Motor neuron (in vitro differentiated cells): ENCODE results near the gene SYNGR3. TPM values are rescaled to one million over a fixed set of nuclear protein-coding genes. Genes with fewer than 3 reads are reported as not detected.

Experiments used
- ATAC-seq, 8 experiments: fragments of 200-7000 bp; cut with Tn5 transposase; replicated peaks in 6 of 8; 2 replicates each; pipeline ENCODE4 v1.8.0; 2021; ENCODE audit warnings: mild to moderate bottlenecking in 8 of 8, moderate library complexity in 8 of 8
- H3K27ac ChIP-seq, 2 donors: fragments of 250-450 bp; sonication (Bioruptor Pico); 2 replicates each; pipeline ENCODE4 v1.9.0; 2021; ENCODE audit warnings: antibody characterized with exemption in 2 of 2, mild to moderate bottlenecking in 2 of 2, moderate library complexity in 1 of 2
- H3K4me1 ChIP-seq, 2 donors: fragments of 250-450 bp; sonication (Bioruptor Pico); replicated peaks in 1 of 2; 2 replicates each; pipeline ENCODE4 v1.6.1; 2021; ENCODE audit warnings: antibody characterized with exemption in 2 of 2, mild to moderate bottlenecking in 2 of 2, moderate library complexity in 1 of 2
- H3K4me3 ChIP-seq, 5 donors: fragments of 250-450 bp; sonication (Bioruptor Pico); 2 replicates each; pipeline ENCODE4 v1.9.0; 2021; ENCODE audit warnings: antibody characterized with exemption in 5 of 5, mild to moderate bottlenecking in 5 of 5, moderate library complexity in 4 of 5
- WGBS, 10 experiments: fragments of 450-650 bp; shearing (Covaris generic); methylation state at CpG; one replicate each; pipeline ENCODE4 v1.0.0; 2022; 5-methylcytosine and 5-hydroxymethylcytosine counted together
- in situ Hi-C, 9 experiments: fragments of 400-800 bp; cut with MboI; loops; one replicate each; pipeline ENCODE4 v1.15.0; 2021; ENCODE audit warnings: low sequenced_read_pairs in 9 of 9, low pct_unique_long_range_greater_than_20kb in 2 of 9; ENCODE audit not compliant: unreplicated experiment in 9 of 9
- total RNA-seq, 8 experiments: library from RNA; unstranded; fragments of 300-600 nt; gene quantifications; 2 replicates each; pipeline versions ENCODE4 v1.2.3 to v1.2.4, GENCODE V29; 2022

SYNGR3 gene
- total RNA-seq, 8 experiments from 2014 or later = 0.36 to 54.5 (median 18.2) TPM

DNA sequence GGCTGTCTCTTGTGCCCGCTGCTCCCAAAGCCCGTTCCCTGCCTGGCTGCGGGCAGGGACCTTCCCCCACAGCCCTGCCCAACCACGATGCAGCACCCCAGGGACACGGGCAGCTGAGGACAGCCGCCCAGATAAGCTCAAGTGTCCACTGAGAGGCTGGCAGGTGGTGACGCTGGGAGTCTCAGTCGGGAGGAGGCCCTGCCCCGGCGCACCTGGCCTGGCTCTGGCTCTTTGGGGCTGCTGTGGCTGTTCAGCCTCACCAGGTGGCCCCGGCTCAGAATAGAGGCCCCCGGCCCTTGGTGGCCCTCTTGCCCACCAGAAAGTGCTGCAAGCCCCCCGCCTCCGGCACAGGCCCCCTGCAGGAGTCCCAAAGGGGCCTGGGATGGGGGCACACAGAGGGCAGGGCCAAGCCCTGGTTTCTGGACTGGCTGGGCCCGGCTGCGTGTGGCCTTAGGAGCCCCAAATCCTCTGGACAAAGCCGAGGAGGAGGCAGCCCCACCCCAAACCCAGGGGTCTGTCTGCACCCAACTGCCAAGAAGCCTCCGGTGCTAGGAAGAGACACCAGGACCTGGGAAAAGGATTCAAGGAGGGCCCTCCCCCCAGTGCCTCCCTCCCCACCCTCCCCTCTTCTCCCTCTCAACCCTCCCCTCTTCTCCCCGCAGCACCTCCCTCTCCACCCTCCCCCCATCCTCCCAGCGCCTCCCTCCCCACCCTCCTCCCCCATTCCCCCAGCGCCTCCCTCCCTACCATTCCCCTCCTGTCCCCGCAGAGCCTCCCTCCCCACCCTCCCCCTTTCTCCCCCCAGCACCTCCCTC, 52.6 kb downstream of the SYNGR3 start:
- ATAC-seq = no peak
- Histone ChIP-seq H3K4me1 (peaks cover 24 to 27% of the 10 kb centered on the region in 2 donors), H3K4me3 (no peak overlapping the region), H3K27ac (no peak overlapping the region)
- 80 to 100% methylated on average over 1 to 2 of the region's 22 CpGs; no CpG with 5 or more reads in 8 of the 10 experiments for WGBS, 10 experiments
- in situ Hi-C loops = loop anchor here in 1 of 9 experiments (25.0 kb wide), 1 partner anchor 95 kb away; the partner anchor contains the start of genes PKD1 and RAB26

- no peak overlapping the region for H3K27ac ChIP-seq
- ATAC-seq = no peak
- in situ Hi-C loops = loop anchor here in 1 of 9 experiments (25.0 kb wide), 1 partner anchor 94 kb away; the partner anchor contains the start of genes PKD1 and RAB26
- WGBS, 10 experiments = 80 to 100% (median 91%) methylated on average over 1 to 6 of the region's 11 CpGs; no CpG with 5 or more reads in 6 of the 10 experiments
- no peak overlapping the region for H3K4me3 ChIP-seq
- H3K4me1 ChIP-seq = peaks cover 24 to 27% of the 10 kb centered on the region in 2 donors
Measured at GRCh38 chr16:2042986-2043666, 53.4 kb downstream of the SYNGR3 start.

Other genes starting within 250 kb of the SYNGR3 start
- 10 to 100 TPM; 41.7 to 59.9 (median 43.5) TPM for gene NME3, start 218.4 kb upstream of the SYNGR3 start, total RNA-seq
- 10 to 100 TPM in 2 of 8 experiments, 1 to 10 TPM in 6; 4.6 to 21.1 (median 6.4) TPM for gene EME2, start 217.2 kb upstream of the SYNGR3 start, total RNA-seq
- 100 to 1,000 TPM in 3 of 8 experiments, 10 to 100 TPM in 5; 68.4 to 150 (median 87.1) TPM for gene MRPS34, start 216.8 kb upstream of the SYNGR3 start, total RNA-seq
- gene SPSB3, start 207.4 kb upstream of the SYNGR3 start, total RNA-seq = 10 to 100 TPM; 15.0 to 73.8 (median 36.0) TPM
- 10 to 100 TPM; 53.7 to 89.6 (median 67.6) TPM for gene NUBP2, start 207.0 kb upstream of the SYNGR3 start, total RNA-seq
- gene IGFALS, start 196.3 kb upstream of the SYNGR3 start, total RNA-seq = 1 to 10 TPM in 2 of 8 experiments, under 1 TPM in 6; 0.25 to 1.1 (median 0.68) TPM
- gene HAGH, start 163.1 kb upstream of the SYNGR3 start, total RNA-seq = 10 to 100 TPM; 27.8 to 67.6 (median 38.9) TPM
- 10 to 100 TPM; 25.1 to 62.0 (median 30.8) TPM for gene FAHD1, start 162.8 kb upstream of the SYNGR3 start, total RNA-seq
- gene MEIOB, start 117.8 kb upstream of the SYNGR3 start, total RNA-seq = 1 to 10 TPM in 3 of 8 experiments, under 1 TPM in 4, not detected in 1; 0.05 to 2.8 (median 0.78) TPM
- 1 to 10 TPM in 1 of 8 experiments, under 1 TPM in 1, not detected in 6; 0.25 to 1.1 TPM for gene HS3ST6, start 71.6 kb upstream of the SYNGR3 start, total RNA-seq
- gene MSRB1, start 46.8 kb upstream of the SYNGR3 start, total RNA-seq = 10 to 100 TPM in 2 of 8 experiments, 1 to 10 TPM in 6; 2.8 to 18.1 (median 6.3) TPM
- gene RPL3L, start 35.3 kb upstream of the SYNGR3 start, total RNA-seq = 1 to 10 TPM in 1 of 8 experiments, under 1 TPM in 6, not detected in 1; 0.08 to 1.4 (median 0.22) TPM
- 100 to 1,000 TPM; 153 to 255 (median 183) TPM for gene NDUFB10, start 30.4 kb upstream of the SYNGR3 start, total RNA-seq
- 1,000 to 10,000 TPM; 1,718 to 3,761 (median 2,257) TPM for gene RPS2, start 25.1 kb upstream of the SYNGR3 start, total RNA-seq
- under 1 TPM in 1 of 8 experiments, not detected in 7; 0.16 TPM for gene RNF151, start 23.1 kb upstream of the SYNGR3 start, total RNA-seq
- 10 to 100 TPM; 18.4 to 55.5 (median 31.7) TPM for gene TBL3, start 17.9 kb upstream of the SYNGR3 start, total RNA-seq
- under 1 TPM in 4 of 8 experiments, not detected in 4; 0.21 to 0.73 (median 0.26) TPM for gene NOXO1, start 8.5 kb upstream of the SYNGR3 start, total RNA-seq
- 10 to 100 TPM; 14.4 to 37.3 (median 25.2) TPM for gene GFER, start 5.8 kb upstream of the SYNGR3 start, total RNA-seq
- 10 to 100 TPM; 17.6 to 49.1 (median 27.6) TPM for gene ZNF598, start 19.9 kb downstream of the SYNGR3 start, total RNA-seq
- 1 to 10 TPM in 2 of 8 experiments, under 1 TPM in 3, not detected in 3; 0.27 to 1.7 (median 0.92) TPM for gene NPW, start 29.8 kb downstream of the SYNGR3 start, total RNA-seq
- 10 to 100 TPM in 4 of 8 experiments, 1 to 10 TPM in 4; 1.2 to 27.4 (median 7.8) TPM for gene NHERF2, start 36.9 kb downstream of the SYNGR3 start, total RNA-seq
- 10 to 100 TPM; 13.0 to 28.3 (median 18.8) TPM for gene NTHL1, start 57.9 kb downstream of the SYNGR3 start, total RNA-seq
- 100 to 1,000 TPM in 1 of 8 experiments, 10 to 100 TPM in 7; 28.1 to 102 (median 53.2) TPM for gene TSC2, start 58.0 kb downstream of the SYNGR3 start, total RNA-seq
- 100 to 1,000 TPM in 1 of 8 experiments, 10 to 100 TPM in 7; 27.9 to 123 (median 58.3) TPM for gene PKD1, start 145.9 kb downstream of the SYNGR3 start, total RNA-seq
- 10 to 100 TPM in 2 of 8 experiments, 1 to 10 TPM in 6; 3.3 to 22.2 (median 5.2) TPM for gene RAB26, start 158.7 kb downstream of the SYNGR3 start, total RNA-seq
- 10 to 100 TPM; 20.7 to 82.2 (median 33.3) TPM for gene TRAF7, start 165.8 kb downstream of the SYNGR3 start, total RNA-seq
- gene CASKIN1, start 206.6 kb downstream of the SYNGR3 start, total RNA-seq = 10 to 100 TPM in 1 of 8 experiments, 1 to 10 TPM in 6, under 1 TPM in 1; 0.61 to 12.2 (median 6.0) TPM
- 10 to 100 TPM; 25.9 to 59.8 (median 38.7) TPM for gene MLST8, start 215.5 kb downstream of the SYNGR3 start, total RNA-seq
- 10 to 100 TPM in 2 of 8 experiments, 1 to 10 TPM in 6; 1.1 to 15.1 (median 8.4) TPM for gene BRICD5, start 220.9 kb downstream of the SYNGR3 start, total RNA-seq
- 10 to 100 TPM in 4 of 8 experiments, 1 to 10 TPM in 4; 6.5 to 14.9 (median 9.9) TPM for gene PGP, start 224.9 kb downstream of the SYNGR3 start, total RNA-seq
- 10 to 100 TPM; 15.4 to 32.4 (median 23.1) TPM for gene E4F1, start 233.6 kb downstream of the SYNGR3 start, total RNA-seq
- gene DNASE1L2, start 246.5 kb downstream of the SYNGR3 start, total RNA-seq = 1 to 10 TPM in 6 of 8 experiments, under 1 TPM in 2; 0.61 to 3.0 (median 1.2) TPM